HG03521 (cell line): ENCODE results near the gene STK26.
"Not testable (repeated sequence)": the region's sequence is repeated elsewhere in the genome, so short reads cannot be mapped to it uniquely, and the experiment has no call there.

Experiments used
- ATAC-seq: cut with Tn5 transposase; IDR thresholded peaks from one replicate; pipeline ENCODE4 v1.9.1; 2021; ENCODE audit warnings: mild to moderate bottlenecking, moderate library complexity; ENCODE audit not compliant: unreplicated experiment

STK26 gene

DNA sequence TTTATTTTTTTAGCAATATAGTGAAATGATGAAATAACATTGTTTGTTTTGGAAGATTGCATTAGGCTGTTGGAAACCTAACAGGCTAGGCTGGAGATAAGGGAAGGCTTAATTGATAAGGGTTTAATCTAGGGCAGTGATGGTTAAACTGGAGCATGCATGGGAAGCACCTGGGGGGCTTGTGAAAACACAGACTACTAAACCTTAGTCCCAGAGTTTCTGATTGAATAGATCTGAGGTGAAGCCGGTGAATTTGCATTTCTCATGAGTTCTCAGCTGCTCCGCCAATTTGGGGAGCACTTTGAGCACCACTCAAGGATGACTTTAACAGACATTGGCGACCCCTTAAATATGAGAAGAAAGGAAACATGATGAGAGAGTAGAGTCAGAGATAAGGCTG lies 11.5 kb downstream of the STK26 start:
- no peak for ATAC-seq

DNA sequence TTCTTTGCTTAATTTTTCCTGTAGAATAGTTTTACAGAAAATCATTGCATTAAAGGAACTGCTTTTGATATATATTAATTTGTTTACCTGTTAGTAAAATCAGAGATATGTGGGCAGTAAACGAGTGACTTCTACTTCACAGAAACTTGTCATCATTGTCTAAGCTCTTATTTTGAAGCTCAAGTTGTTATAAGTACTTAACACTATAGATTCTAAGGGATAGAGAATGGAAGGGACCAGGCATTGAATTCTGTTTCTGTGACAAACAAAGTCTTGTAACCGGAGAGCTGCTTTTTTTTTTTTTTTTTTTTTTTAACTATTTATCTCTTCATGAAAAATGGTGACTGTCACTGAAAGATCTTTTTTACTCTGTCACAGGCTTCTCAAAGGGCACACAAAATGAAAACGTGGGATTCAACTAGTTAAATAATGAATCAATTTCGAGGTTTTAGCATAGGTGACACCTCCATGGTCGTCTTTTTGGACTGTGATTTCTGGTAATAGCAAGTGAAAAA lies 14.4 kb downstream of the STK26 start:
- ATAC-seq = no peak

DNA sequence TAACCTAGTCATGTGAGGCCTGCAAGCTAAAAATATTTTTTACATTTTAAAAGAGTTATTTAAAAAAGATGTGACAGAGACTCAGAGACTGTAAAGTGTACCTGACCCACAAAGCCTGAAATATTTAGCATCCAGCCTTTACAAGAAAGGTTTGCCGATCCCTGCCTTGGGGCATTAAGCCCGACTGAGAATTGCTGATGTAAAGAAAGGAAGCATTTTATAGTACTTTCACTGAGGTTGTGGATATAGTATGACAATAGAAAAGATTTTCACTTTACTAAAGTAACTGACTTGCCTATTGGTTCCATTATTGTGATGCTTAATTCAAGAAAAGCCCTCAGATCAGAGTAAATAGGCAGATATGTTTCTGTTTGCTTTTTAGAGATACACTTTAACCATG lies 17.0 kb downstream of the STK26 start:
- ATAC-seq = no peak

DNA sequence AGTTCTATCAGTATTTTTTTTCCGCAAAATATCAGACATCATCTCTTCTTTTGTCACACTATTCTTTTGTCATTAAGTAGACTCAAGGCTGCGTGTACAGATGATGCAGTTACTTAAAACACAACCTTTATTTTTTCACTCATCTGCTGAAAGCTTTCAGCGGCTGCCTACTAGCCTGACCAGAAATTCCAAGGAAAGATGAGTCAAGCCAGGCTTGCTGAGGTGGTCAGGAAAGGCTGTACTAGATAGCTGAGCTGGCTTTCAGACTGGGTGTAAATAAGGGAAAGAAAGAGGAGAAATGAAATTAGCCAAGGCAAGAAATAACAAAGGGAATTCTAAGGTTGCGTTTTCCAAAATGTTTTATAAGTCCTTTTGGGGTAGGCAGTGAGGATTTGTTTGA lies 17.9 kb downstream of the STK26 start:
- no peak for ATAC-seq

DNA sequence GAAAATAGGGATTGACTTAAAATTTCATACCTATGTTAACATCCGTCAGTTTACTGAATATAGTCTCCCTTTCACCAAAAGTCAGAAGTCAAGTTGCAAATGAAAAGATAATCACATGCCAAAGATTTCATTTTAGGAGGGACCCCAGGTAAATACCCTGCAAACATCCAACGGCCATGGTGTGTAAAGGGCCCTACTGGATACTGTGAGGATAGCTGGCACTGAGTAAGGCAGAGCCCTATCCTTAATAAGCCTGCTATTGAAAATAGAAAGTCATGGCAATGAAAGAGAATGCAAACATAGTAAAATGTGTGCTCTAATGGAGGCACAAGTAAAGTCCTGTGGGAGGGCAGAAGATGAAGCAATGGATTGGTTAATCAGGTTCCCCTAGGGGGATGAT lies 20.9 kb downstream of the STK26 start:
- no peak for ATAC-seq

DNA sequence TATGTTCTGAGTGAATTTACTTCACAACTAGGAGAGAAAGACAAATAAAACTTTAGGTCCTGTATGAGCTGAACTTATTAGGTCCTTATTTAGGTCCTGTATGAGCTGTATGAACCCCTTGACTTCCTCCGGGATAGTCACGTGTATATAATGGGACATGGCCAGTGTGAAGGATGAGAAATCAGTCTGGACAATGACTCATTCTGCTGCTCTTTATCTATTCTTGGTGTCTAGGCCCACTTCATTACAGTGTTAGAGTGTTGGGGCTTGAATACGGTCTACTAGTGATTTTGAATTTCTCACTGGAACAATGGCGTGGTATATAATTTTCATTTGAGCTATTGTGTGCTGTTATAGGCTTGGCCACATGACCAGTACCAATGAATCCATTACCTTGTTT lies 21.9 kb downstream of the STK26 start:
- no peak for ATAC-seq

DNA sequence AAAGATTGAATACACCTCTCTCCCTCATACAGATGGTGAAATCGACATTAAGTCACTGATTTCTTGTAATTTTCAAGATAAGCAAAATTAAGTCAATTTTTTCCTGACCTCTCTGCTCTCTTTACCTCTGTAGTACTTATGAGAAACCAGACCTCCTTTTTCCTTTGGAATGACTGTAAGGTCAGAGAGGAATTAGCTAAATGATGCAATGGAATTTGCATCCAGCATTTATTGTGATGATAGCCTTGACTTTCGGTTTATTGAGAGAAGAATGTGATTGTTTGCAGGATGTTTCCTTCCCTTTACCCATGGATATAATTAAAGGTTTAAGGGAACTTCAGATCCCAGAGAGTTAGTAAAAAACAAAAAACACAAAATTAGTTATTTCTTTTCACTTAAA lies 22.4 kb downstream of the STK26 start:
- no peak for ATAC-seq

DNA sequence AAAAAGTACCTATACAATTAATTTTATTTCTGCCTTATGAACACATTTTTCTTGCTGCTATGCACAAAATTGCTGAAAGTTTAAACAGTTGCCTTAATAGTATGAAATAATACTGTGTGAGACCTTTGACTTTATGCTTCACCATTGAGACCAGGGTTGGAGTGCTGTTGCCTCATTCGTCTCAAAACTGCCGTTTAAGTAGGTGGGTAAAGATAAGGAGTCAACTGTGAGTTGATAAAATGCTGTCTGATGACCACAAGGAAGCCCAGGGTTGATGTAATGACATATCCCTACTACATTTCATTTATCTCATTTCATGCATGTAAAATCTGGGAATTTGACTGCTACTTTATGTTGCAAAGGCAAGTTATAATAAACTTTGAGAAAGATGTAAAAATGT lies 23.4 kb downstream of the STK26 start:
- ATAC-seq = no peak

DNA sequence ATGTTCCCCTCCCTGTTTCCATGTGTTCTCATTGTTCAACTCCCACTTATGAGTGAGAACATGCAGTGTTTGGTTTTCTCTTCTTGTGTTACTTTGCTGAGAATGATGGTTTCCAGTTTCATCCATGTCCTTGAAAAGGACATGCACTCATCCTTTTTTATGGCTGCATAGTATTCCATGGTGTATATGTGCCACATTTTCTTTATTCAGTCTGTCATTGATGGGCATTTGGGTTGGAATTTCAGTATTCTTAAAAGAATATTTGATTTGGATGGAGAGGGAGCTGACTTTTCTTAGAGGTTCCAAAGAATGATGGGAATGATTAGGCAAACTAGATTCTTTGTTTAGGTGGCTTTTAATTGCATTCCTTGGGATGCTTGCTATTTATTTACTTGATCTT lies 28.7 kb downstream of the STK26 start:
- ATAC-seq = not testable (repeated sequence)

DNA sequence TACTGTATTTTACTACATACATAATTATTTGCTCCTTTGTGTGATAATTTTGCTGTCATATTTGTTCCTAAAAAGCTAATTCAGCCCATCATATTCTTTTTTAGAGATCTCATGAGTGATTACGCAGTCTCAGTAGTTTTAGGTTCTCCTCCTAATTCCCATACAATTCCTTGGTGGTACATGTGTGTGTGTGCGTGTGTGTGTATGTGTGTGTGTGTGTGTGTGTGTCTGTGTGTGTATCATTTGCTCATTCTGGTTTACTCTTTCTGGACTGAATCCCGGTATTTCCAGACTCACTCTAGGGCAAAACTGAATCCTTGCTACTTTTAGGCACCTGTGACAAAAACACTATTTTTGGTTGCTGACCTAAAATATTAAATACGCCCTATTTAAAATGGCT lies 34.9 kb downstream of the STK26 start:
- no peak for ATAC-seq

DNA sequence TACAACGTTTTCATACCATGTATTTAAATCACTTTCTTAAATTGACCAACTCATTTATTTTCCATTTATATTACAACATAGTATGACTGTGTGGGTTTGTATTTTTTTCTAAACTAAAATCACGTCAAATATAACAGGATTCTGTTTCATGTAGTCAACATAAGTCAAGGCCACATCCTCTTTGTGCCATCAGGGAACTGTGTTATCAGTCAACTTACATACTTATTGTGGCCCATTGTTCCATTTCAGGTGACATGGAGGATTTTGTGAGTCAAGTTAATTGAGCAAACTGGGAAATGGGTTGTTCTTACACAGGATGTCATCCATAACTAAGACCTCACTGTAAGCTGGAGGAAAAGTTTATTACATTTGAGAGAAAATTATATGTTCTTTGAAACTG lies 35.9 kb downstream of the STK26 start:
- no peak for ATAC-seq

DNA sequence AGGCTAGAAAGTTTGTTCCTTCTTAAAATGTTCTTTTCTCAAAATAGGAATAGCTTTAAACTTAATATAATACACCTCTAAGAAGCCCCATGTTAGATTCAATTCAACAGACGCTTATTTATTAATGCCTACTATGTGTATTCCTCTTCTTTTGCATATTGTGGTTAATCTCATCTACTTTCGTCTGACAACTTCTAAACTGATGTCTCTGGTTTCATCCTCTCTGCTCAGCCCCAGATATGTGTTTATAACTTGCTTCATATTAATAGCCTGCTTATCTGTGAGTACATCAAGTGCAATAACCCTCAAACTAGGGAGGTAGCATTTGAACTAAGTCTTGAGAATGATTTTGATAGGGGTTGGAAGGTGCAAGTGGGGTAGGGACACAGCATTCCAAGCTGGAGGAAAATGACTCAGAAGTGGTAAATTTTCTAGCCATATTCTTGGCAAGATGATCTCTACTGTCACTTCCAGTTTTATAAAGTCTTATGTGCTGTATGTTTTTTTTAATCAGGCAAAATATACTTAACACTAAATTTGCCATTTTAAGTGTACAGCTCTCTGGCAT lies 37.0 kb downstream of the STK26 start:
- ATAC-seq = peak; percentile 54

DNA sequence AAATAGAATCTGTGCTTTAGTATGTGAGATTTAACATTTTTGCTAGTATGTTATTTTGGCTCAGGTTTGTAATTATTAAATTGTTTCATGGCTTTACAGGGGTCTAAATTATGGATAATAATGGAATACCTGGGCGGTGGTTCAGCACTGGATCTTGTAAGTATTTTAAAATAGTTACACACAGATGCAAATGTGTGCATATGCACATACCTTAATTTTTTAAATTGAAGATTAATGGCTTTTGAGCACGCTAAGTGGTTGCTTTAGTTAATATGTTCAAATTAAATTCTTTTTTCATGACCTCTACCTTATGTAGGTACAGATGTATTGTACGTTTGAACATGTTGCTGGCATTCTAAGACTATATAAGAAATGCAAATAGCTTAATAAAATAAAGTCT lies 40.2 kb downstream of the STK26 start:
- no peak for ATAC-seq

DNA sequence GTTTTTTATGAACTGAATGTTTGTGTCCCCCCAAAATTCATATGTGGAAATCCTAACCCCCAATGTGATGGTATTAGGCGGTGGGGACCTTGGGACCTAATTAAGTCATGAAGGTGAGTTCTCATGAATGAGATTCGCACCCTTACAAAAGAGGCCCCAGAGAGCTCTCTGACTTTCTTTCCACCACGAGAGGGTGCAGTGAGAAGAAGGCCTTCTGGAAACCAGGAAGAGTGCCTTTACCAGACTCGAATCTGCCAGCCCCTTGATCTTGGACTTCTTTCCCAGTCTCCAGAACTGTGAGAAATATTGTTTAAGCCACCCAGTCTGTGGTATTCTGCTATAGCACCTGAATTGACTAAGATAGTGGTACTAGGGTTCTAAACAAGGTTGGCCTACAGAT lies 40.8 kb downstream of the STK26 start:
- ATAC-seq = no peak

DNA sequence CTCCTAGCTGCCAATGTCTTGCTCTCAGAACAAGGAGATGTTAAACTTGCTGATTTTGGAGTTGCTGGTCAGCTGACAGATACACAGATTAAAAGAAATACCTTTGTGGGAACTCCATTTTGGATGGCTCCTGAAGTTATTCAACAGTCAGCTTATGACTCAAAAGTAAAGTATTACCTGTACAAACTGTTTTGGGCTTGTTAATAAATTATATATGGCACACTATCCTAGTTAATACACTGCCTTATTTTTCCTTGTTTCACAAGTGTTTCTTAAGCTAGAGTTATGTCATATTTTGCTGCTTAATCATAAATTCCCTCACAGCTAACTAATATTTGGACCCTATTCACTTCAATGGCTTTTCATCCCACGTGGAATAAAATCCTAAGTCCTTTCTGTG lies 45.3 kb downstream of the STK26 start:
- no peak for ATAC-seq

DNA sequence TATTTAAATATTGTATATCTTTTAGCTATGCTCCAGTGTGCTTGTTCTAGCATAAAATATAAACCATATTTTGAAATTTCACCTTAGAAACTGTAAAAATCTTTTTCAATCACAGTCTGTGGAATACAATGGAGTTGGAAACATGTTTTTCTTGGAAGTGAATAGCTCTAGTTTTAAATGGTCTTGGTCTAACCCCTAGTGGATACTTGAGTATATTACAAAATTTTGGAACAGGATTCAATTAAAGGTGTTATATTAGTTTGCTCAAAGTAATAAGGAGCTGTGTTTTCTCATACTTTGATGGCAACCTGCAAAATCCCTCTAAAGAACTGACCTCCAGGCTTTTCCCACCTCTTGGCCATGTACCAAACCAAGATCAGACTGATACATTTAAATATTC lies 48.2 kb downstream of the STK26 start:
- ATAC-seq = no peak

DNA sequence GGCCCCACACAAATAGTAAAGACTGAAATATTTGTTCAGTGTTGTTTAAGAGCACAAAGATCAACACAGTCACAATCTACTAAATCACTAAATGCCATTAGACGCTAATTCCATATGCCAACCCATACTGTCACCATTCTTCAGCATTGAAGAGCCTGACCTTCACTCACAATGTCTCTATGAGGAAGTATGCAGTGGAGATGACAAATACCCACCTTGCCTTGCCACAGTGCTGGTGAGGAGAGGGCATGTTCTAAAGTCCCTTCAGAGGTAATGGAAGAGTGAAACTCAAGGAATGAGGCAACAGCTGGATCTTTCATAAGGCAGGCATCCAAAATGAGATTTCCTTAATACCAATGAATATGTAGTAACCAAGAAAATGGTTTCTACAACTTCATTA lies 54.3 kb downstream of the STK26 start:
- no peak for ATAC-seq

DNA sequence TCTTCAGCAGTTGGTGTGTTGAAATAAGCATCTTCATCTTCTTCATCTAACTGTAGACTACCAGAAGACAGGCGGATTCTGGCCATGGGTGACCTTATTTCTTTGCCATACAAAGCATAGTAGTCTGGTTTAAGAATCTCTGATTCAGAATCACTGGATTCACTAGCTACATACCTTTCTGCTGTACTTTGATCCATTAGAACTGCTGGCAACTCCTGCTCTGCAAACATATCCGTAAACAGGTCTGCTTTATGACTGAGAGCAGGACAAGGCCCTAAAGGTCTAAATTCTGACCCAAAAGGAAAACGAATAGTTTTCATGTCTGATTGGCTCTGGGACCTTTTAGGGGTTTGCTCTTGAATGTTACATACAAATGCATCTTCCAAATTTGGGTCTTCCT lies 54.8 kb downstream of the STK26 start:
- ATAC-seq = no peak

DNA sequence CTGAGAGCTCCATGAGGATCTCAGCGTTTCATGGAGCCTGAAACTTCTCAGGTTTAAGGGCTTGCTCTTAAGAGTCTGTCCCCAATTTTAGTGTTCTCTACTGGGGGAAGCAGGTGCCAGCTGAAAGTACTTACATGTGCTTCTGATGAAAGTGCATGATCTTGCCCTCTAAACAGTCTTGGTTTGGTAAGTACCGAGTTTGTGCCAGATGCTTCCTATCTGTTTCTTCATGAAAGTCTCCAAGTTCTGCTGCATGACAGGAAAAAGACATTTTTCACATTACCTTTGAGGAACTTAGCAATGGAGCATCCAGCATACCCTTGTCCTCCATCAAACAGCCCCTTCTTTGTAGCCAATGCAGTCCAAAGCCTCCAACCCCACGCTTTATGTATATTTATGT lies 62.7 kb downstream of the STK26 start:
- ATAC-seq = no peak

DNA sequence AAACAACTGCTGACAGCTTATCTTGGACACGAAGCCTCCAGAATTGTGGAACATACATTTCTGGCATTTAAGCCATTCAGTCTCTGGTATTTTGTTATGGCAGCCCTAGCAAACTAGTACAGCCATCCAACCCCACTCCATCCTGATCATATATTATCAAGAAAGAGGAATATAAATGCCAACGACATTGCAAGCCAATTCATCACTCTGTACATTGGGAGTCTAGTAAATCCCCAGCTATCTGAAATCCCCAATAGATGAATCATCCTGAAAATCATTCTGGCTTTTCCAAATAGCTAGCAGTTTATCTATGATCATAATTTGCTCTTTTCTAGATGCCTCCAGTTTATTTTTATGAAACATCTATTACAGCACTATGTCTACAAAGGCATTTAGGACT lies 63.6 kb downstream of the STK26 start:
- no peak for ATAC-seq

DNA sequence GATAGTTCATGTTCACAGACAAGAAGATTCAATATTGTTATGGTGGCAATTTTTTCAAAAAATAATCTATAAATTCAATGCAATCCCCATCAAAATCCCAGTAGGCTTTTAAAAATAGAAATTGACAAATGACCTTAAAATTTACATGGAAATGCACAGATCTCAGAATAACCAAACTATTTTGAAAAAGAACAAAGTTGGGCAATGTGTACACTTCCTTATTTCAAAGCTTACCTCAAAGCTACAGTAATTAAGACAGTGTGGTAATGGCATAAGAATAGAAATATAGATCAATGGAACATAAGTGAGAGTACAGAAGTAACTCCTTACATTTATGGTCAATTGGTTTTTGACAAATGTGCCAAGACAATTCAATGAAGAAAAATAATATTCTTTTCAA lies 65.8 kb downstream of the STK26 start:
- ATAC-seq = no peak

DNA sequence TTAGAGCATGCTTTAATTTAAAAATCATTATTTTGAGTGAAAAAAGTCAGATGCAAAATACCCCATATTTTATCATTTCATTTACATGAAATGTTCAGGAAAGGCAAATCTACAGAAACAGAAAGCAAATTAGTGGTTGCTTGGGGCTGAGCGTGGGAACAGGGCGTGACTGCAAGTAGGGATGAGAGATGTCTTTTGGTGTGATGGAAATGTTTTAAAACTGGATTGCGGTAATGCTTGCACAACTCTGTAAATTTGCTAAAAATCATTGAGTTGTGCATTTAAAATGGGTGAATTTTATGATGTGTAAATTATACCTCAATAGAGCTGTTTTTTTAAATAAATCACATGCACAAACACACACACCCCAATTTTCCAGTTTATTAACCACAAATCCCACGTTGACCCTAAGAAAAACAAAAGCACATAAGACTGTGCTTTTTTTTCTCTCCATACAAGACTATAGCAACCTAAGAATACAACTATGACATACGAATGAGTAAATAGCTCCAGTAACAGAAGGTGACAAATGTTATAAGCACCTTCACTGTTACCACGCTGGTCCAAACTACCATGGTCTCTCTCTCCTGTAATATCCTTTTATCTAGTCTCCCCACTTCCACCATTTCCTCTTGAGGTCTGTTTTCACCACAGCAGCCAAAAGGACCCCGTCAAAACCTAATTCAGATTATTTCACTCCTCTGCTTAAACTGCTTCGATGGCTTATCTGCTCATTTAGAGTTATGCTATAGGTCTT lies 67.5 kb downstream of the STK26 start:
- no peak for ATAC-seq
